RWPE2 (cell line): ENCODE measurements around the gene CD300LG.

Experiments used
- ATAC-seq: fragments of 200-7000 bp; cut with Tn5 transposase; 3 replicates; pipeline ENCODE4 v1.9.1; 2021; ENCODE audit warnings: low read depth
- DNase-seq: peaks from one replicate; pipeline ENCODE4 v3.0.0-alpha.2; 2020; ENCODE audit warnings: low spot score
- H3K27ac ChIP-seq: fragments of 450-650 bp; 2 replicates; pipeline ENCODE4 v1.5.1; 2017; ENCODE audit warnings: mild to moderate bottlenecking; ENCODE audit not compliant: poor library complexity, severe bottlenecking
- H3K27me3 ChIP-seq: fragments of 250-450 bp; sonication (Bioruptor Pico); 2 replicates; pipeline ENCODE4 v1.5.1; 2021; ENCODE audit warnings: mild to moderate bottlenecking, moderate library complexity; ENCODE audit not compliant: insufficient read depth, poor library complexity, severe bottlenecking
- H3K36me3 ChIP-seq: fragments of 250-450 bp; sonication (Bioruptor Pico); 2 replicates; pipeline ENCODE4 v1.5.1; 2020; ENCODE audit warnings: low read depth, mild to moderate bottlenecking, moderate library complexity
- H3K4me1 ChIP-seq: fragments of 250-450 bp; sonication (Bioruptor Pico); 2 replicates; pipeline ENCODE4 v1.5.1; 2021; ENCODE audit warnings: mild to moderate bottlenecking, moderate library complexity; ENCODE audit not compliant: insufficient read depth, poor library complexity, severe bottlenecking
- H3K4me3 ChIP-seq: fragments of 250-450 bp; sonication (Bioruptor Pico); 2 replicates; pipeline ENCODE4 v1.5.1; 2021; ENCODE audit warnings: mild to moderate bottlenecking, moderate library complexity; ENCODE audit not compliant: severe bottlenecking
- H3K9me3 ChIP-seq: fragments of 250-450 bp; sonication (Bioruptor Pico); 2 replicates; pipeline ENCODE4 v1.5.1; 2021; ENCODE audit warnings: mild to moderate bottlenecking, moderate library complexity; ENCODE audit not compliant: severe bottlenecking
- CTCF ChIP-seq: fragments of 450-650 bp; IDR thresholded peaks from one replicate; pipeline ENCODE4 v1.5.1; 2017; ENCODE audit warnings: mild to moderate bottlenecking, moderate library complexity; ENCODE audit not compliant: poor library complexity, severe bottlenecking

The CD300LG gene

GRCh38 chr17:43803758-43804157, 43.2 kb upstream of the CD300LG start:
- no peak for TF ChIP-seq CTCF

GRCh38 chr17:43805117-43805516, 41.9 kb upstream of the CD300LG start:
- ATAC-seq: no peak
- H3K27ac ChIP-seq: no peak overlapping the region
- no peaks in the 10 kb centered on the region for H3K4me1 ChIP-seq
- no peaks in the 10 kb centered on the region for H3K27me3 ChIP-seq
- no peaks in the 10 kb centered on the region for H3K9me3 ChIP-seq
- no peak for DNase-seq
- no peak overlapping the region for H3K4me3 ChIP-seq
- no peak for TF ChIP-seq CTCF
- peaks cover 19% of the 10 kb centered on the region for H3K36me3 ChIP-seq

More at GRCh38 chr17:43803758-43804157, 43.2 kb upstream of the CD300LG start:
- Histone ChIP-seq H3K36me3 (peaks cover 19% of the 10 kb centered on the region), H3K27ac (no peak overlapping the region), H3K27me3 (no peaks in the 10 kb centered on the region), H3K4me3 (no peak overlapping the region), H3K4me1 (no peaks in the 10 kb centered on the region), H3K9me3 (no peaks in the 10 kb centered on the region)
- DNase-seq: no peak
- no peak for ATAC-seq

GRCh38 chr17:43808076-43808475, 38.9 kb upstream of the CD300LG start:
- Histone ChIP-seq H3K27ac (no peak overlapping the region), H3K4me1 (no peaks in the 10 kb centered on the region), H3K9me3 (no peaks in the 10 kb centered on the region), H3K4me3 (no peak overlapping the region), H3K36me3 (peaks cover 21% of the 10 kb centered on the region), H3K27me3 (no peaks in the 10 kb centered on the region)
- TF ChIP-seq CTCF: no peak
- no peak for ATAC-seq
- no peak for DNase-seq

- Histone ChIP-seq H3K27me3 (no peaks in the 10 kb centered on the region), H3K9me3 (no peaks in the 10 kb centered on the region), H3K36me3 (peaks cover 31% of the 10 kb centered on the region), H3K4me3 (no peak overlapping the region), H3K4me1 (no peaks in the 10 kb centered on the region), H3K27ac (no peak overlapping the region)
- TF ChIP-seq CTCF: no peak
- ATAC-seq: no peak
- DNase-seq: no peak
These were observed 37.9 kb upstream of the CD300LG start for GRCh38 chr17:43809121-43809520.

- Histone ChIP-seq H3K27me3 (no peaks in the 10 kb centered on the region), H3K4me1 (peaks cover 9% of the 10 kb centered on the region), H3K36me3 (peaks cover 34% of the 10 kb centered on the region), H3K9me3 (no peaks in the 10 kb centered on the region), H3K4me3 (no peak overlapping the region), H3K27ac (no peak overlapping the region)
- TF ChIP-seq CTCF: no peak
- DNase-seq (no peak), ATAC-seq (no peak)
These were observed 36.7 kb upstream of the CD300LG start for GRCh38 chr17:43810226-43810715.
